ENCODE data around the gene B4GALT3.

- TF ChIP-seq, protein P1, sequence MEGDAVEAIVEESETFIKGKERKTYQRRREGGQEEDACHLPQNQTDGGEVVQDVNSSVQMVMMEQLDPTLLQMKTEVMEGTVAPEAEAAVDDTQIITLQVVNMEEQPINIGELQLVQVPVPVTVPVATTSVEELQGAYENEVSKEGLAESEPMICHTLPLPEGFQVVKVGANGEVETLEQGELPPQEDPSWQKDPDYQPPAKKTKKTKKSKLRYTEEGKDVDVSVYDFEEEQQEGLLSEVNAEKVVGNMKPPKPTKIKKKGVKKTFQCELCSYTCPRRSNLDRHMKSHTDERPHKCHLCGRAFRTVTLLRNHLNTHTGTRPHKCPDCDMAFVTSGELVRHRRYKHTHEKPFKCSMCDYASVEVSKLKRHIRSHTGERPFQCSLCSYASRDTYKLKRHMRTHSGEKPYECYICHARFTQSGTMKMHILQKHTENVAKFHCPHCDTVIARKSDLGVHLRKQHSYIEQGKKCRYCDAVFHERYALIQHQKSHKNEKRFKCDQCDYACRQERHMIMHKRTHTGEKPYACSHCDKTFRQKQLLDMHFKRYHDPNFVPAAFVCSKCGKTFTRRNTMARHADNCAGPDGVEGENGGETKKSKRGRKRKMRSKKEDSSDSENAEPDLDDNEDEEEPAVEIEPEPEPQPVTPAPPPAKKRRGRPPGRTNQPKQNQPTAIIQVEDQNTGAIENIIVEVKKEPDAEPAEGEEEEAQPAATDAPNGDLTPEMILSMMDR (conservative IDR thresholded peaks at IDR 0.05 in 1 of 2, IDR thresholded peaks at IDR 0.05 in 1 of 2; ENCODE audit: low read depth in 1 of 2, low read length in 2 of 2): no peak
- TF ChIP-seq EZH2 (IDR thresholded peaks at IDR 0.05; ENCODE audit: low read length, missing control alignments): no peak
Observed at GRCh38 chr1:161188381-161188780, 11.1 kb upstream of the B4GALT3 start.

Data from fibroblast of lung (primary cell).